SK-N-SH (cell line): Measurements from ENCODE around the gene PLEKHG3. TPM values are rescaled to one million over a fixed set of nuclear protein-coding genes. Genes with fewer than 3 reads are reported as not detected.

Experiments
- CTCF ChIA-PET: fragments of 300-600, 350-600 bp; formaldehyde crosslinking; extraction: SDS; loops from one replicate; lab custom pipeline; 2021; lab: Yijun Ruan, JAX
- POLR2A ChIA-PET: fragments of 350-600 bp; sonication (Branson Sonifier 250); formaldehyde crosslinking; extraction: SDS; loops from one replicate; lab custom pipeline; 2020; ENCODE audit warnings: antibody characterized with exemption, inconsistent platforms; lab: Yijun Ruan, JAX
- DNase-seq: peaks from one replicate; pipeline ENCODE4 v3.0.0; 2012
- H2AFZ ChIP-seq: fragments of 200-600 bp; sonication (generic); 2 replicates; pipeline ENCODE4 v1.8.1; 2016; ENCODE audit warnings: antibody characterized with exemption, mild to moderate bottlenecking, low read depth
- H3F3A ChIP-seq: fragments of 200-600 bp; sonication (generic); replicated peaks from 2 replicates; pipeline ENCODE3; 2016; ENCODE audit warnings: antibody characterized with exemption, mild to moderate bottlenecking; ENCODE audit not compliant: insufficient read depth
- H3K27ac ChIP-seq, 2 experiments: fragments of 200-500 bp in 1 of 2; fragments of 200-600 bp in 1 of 2; sonication (Bioruptor generic) in 1 of 2; sonication (generic), shearing (Covaris generic) in 1 of 2; 2 replicates each; pipeline versions ENCODE4 v1.5.1 to v1.6.1; 2014 to 2016; ENCODE audit warnings: low read depth in 2 of 2, inconsistent platforms in 1 of 2, low read length in 1 of 2, mild to moderate bottlenecking in 1 of 2, mixed read lengths in 1 of 2
- H3K27me3 ChIP-seq: fragments of 200-600 bp; sonication (generic), shearing (Covaris generic); 2 replicates; pipeline ENCODE4 v1.6.1; 2016; ENCODE audit warnings: mixed run types; ENCODE audit not compliant: insufficient read depth
- H3K36me3 ChIP-seq, 2 experiments: fragments of 200-500 bp in 1 of 2; fragments of 200-600 bp in 1 of 2; sonication (Bioruptor generic) in 1 of 2; sonication (generic) in 1 of 2; replicated peaks in 1 of 2; 2 replicates each; pipeline versions ENCODE3 to v1.5.1; 2014 to 2016; ENCODE audit warnings: low read length in 1 of 2, mild to moderate bottlenecking in 1 of 2; ENCODE audit not compliant: insufficient read depth in 2 of 2, control insufficient read depth in 1 of 2
- H3K4me1 ChIP-seq, 2 experiments: fragments of 200-500 bp in 1 of 2; fragments of 200-600 bp in 1 of 2; sonication (Bioruptor generic) in 1 of 2; sonication (generic), shearing (Covaris generic) in 1 of 2; 2 replicates each; pipeline versions ENCODE4 v1.5.1 to v1.6.1; 2014 to 2016; ENCODE audit warnings: low read depth in 1 of 2, low read length in 1 of 2, mixed run types in 1 of 2; ENCODE audit not compliant: insufficient read depth in 2 of 2, control insufficient read depth in 1 of 2
- H3K4me2 ChIP-seq: fragments of 200-600 bp; sonication (generic), shearing (Covaris generic); 2 replicates; pipeline ENCODE4 v1.6.1; 2017; ENCODE audit warnings: mixed run types
- H3K4me3 ChIP-seq, 2 experiments: fragments of 200-500 bp in 1 of 2; fragments of 200-600 bp in 1 of 2; sonication (Bioruptor generic) in 1 of 2; sonication (generic), shearing (Covaris generic) in 1 of 2; 2 replicates each; pipeline versions ENCODE4 v1.5.1 to v1.8.1; 2014 to 2016; ENCODE audit warnings: low read depth in 2 of 2, inconsistent platforms in 1 of 2, low read length in 1 of 2, mild to moderate bottlenecking in 1 of 2, mixed read lengths in 1 of 2, moderate library complexity in 1 of 2
- H3K79me2 ChIP-seq: fragments of 200-600 bp; sonication (generic); 2 replicates; pipeline ENCODE4 v1.8.1; 2017; ENCODE audit warnings: mild to moderate bottlenecking; ENCODE audit not compliant: insufficient read depth
- H3K9ac ChIP-seq: fragments of 200-600 bp; sonication (generic); 2 replicates; pipeline ENCODE4 v1.6.1; 2017; ENCODE audit warnings: mixed run types
- H3K9me2 ChIP-seq: fragments of 200-600 bp; sonication (generic); 2 replicates; pipeline ENCODE4 v1.6.1; 2017; ENCODE audit warnings: mixed run types
- H3K9me3 ChIP-seq: fragments of 200-600 bp; sonication (generic); 2 replicates; pipeline ENCODE4 v1.6.1; 2017; ENCODE audit warnings: mixed run types, mild to moderate bottlenecking, moderate library complexity
- H4K20me1 ChIP-seq: fragments of 200-600 bp; sonication (generic); 2 replicates; pipeline ENCODE4 v1.6.1; 2017; ENCODE audit warnings: mild to moderate bottlenecking, mixed run types; ENCODE audit not compliant: insufficient read depth
- CTCF ChIP-seq: fragments of 200-600 bp; sonication (generic); IDR thresholded peaks from 2 replicates; pipeline ENCODE4 v1.6.1; 2017; ENCODE audit warnings: antibody characterized with exemption, mild to moderate bottlenecking, moderate library complexity
- EP300 ChIP-seq, 2 experiments: IDR thresholded peaks; 2 replicates each; pipeline versions ENCODE4 v1.4.0 to v1.6.1; 2012; ENCODE audit warnings: borderline replicate concordance in 1 of 2, low read depth in 1 of 2, low read length in 1 of 2
- FOSL2 ChIP-seq: IDR thresholded peaks from 2 replicates; pipeline ENCODE4 v1.4.0; 2012; ENCODE audit warnings: low read depth, mild to moderate bottlenecking, moderate library complexity, borderline replicate concordance
- GABPA ChIP-seq: IDR thresholded peaks from 2 replicates; pipeline ENCODE4 v1.4.0; 2012; ENCODE audit warnings: low read depth, mild to moderate bottlenecking
- MAX ChIP-seq: IDR thresholded peaks from 2 replicates; pipeline ENCODE4 v1.4.0; 2012; ENCODE audit warnings: low read depth
- PBX3 ChIP-seq: IDR thresholded peaks from 2 replicates; pipeline ENCODE4; 2012
- POLR2AphosphoS5 ChIP-seq: IDR thresholded peaks from 2 replicates; pipeline ENCODE4 v1.6.1; 2012; ENCODE audit warnings: low read depth, low read length
- TCF12 ChIP-seq: IDR thresholded peaks from 2 replicates; pipeline ENCODE4 v1.4.0; 2012
- TEAD4 ChIP-seq: IDR thresholded peaks from 2 replicates; pipeline ENCODE4 v1.4.0; 2012; ENCODE audit warnings: mild to moderate bottlenecking, borderline replicate concordance; ENCODE audit not compliant: insufficient read depth
- WGBS: methylation state at CpG from one replicate; pipeline ENCODE4 v1.1.6; 2017; ENCODE audit warnings: low lambda C conversion rate; 5-methylcytosine and 5-hydroxymethylcytosine counted together
- polyA plus RNA-seq, 3 experiments: library from polyadenylated mRNA; depleted of rRNA; stranded (reverse); fragments of >200 nt; gene quantifications; 2 replicates each; pipeline ENCODE4 v1.2.3, GENCODE V29; 2012

Gene PLEKHG3
- polyA plus RNA-seq, 1 of the 3 experiments (the other 2 are of a cell fraction) = 5.1 TPM

DNA sequence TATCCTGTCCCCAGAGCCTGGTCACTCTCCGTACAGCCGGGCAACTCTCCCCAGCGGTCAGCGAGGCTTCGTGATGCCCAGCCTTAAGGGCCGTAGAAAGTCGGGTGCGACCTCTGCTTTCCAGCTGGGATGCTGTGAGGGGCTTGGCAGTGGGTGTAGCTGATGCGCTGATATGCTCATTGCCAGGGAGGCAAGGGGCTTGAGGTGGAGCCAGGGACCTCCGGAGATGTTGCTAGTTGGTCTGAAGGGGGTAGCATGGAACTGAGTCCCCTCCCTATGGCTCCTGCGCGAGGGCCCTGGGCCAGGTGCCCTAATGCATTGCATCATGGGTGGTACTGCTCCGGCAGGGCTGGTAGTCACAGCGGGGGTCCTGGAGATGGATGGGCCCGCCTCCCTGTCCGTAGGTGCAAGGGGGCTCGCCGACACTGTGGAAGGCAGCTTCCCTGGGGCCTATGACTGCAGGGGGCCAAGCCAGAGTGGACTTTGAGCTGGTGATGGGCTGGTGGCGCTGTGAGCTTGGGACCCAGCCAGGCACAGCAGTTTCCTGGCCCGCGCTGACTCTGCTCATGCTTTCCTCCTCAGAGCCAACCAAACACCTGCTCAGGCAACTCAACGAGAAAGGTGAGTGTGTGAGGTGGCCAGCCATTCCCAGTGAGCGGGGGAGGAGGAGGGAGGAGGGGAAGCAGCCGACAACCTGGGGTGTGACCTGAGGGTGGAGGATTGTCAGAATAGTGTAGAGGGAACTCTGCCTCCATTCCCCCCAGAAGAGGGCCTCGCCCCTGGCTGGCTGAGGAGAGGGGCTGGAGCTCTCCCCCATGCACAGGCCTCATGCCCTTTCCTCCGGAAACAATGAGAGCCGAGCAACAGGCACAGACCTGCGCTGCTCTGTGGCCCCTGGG, 32.3 kb downstream of the PLEKHG3 start:
- no peaks in the 10 kb centered on the region for H3K27me3 ChIP-seq
- no peaks in the 10 kb centered on the region for H3K9me3 ChIP-seq
- peaks cover 0 to 34% of the 10 kb centered on the region in 2 experiments for H3K36me3 ChIP-seq
- DNase-seq = no peak
- H3K4me2 ChIP-seq = no peak overlapping the region
- no peak for TF ChIP-seq TCF12
- TF ChIP-seq MAX = no peak
- no peaks in the 10 kb centered on the region for H3K4me1 ChIP-seq
- no peak overlapping the region for H3K9ac ChIP-seq
- WGBS = 93% methylated on average over 14 of the region's 28 CpGs
- no peak overlapping the region for H2AFZ ChIP-seq
- H3F3A ChIP-seq = no peaks in the 10 kb centered on the region
- no peak overlapping the region for H3K27ac ChIP-seq
- H4K20me1 ChIP-seq = no peaks in the 10 kb centered on the region
- no peaks in the 10 kb centered on the region for H3K9me2 ChIP-seq
- H3K79me2 ChIP-seq = no peaks in the 10 kb centered on the region
- CTCF ChIA-PET = interaction anchor here (0.6 to 1.9 kb wide), 3 partner anchors 10 to 155 kb away, joined by 3 to 5 read pairs (median 4); no protein-coding TSS in a partner anchor
- H3K4me3 ChIP-seq = no peak overlapping the region
- POLR2A ChIA-PET = no interaction called here

DNA sequence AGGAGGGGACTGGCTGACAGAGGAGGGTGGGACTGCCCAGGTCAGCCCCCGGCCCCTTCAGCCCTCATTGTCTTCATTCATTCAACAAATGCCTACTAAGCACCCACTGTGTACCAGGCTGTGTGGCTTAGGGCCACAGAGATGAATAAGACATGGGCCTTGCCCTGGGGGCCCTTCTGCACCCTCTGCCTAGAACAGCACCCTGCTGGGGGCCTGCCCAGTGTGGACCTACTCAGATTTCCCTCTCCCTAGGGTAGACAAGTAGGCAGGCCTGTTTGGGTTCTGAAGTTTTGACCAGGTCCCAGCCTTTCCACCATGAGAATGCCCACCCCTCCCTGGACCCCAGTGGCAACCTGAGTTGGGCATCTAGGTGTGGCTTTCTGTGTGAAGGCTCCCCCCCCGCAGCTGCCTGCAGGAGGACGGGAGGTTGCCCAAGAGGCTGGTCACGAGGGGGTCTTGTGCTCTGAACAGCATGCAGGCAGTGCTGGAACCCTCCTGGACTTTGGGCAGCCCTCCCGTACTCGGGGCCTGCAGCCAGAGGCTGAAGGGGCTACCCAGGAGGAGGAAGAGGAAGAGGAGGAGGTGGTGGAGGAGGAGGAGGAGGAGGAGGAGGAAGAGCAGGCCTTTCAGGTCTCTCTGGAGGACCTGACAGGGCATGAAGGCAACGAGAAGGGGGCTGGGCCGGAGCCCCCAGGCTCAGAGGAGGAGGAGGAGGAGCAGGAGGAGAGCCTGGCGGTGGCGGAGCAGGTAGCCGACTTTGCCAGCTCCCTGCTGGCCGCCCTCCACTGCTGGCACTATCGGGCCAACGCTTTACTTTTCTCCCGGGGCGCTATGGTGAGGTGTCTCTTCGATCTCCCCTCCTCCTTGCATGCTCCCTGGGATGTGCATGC, 33.4 kb downstream of the PLEKHG3 start:
- Histone ChIP-seq H4K20me1 (no peaks in the 10 kb centered on the region), H3K27me3 (no peaks in the 10 kb centered on the region), H3K9me2 (no peaks in the 10 kb centered on the region), H3K27ac (no peak overlapping the region), H2AFZ (no peak overlapping the region), H3F3A (no peaks in the 10 kb centered on the region), H3K9ac (no peak overlapping the region), H3K9me3 (no peaks in the 10 kb centered on the region), H3K4me3 (no peak overlapping the region), H3K36me3 (peaks cover 0 to 39% of the 10 kb centered on the region in 2 experiments), H3K4me1 (no peaks in the 10 kb centered on the region), H3K4me2 (no peak overlapping the region), H3K79me2 (no peaks in the 10 kb centered on the region)
- no peak for DNase-seq
- POLR2A ChIA-PET = interaction anchor here (1.6 kb wide), 1 partner anchor 12 kb away, joined by 4 read pairs; no protein-coding TSS in a partner anchor
- 90% methylated on average over 9 of the region's 17 CpGs for WGBS
- CTCF ChIA-PET = no interaction called here
- TF ChIP-seq FOSL2 (no peak), POLR2AphosphoS5 (no peak), TEAD4 (no peak), PBX3 (no peak), CTCF (no peak), EP300 (IDR thresholded peaks at IDR 0.05; ENCODE audit: borderline replicate concordance in 1 of 2, low read depth in 1 of 2, low read length in 1 of 2) (no peak), GABPA (no peak)
